Prostate gland (tissue), 2 donors: ENCODE measurements around the gene PROM1. TPM values are rescaled to one million over a fixed set of nuclear protein-coding genes. Genes with fewer than 3 reads are reported as not detected.

Experiments used
- DNase-seq: peaks from one replicate; pipeline ENCODE4 v3.0.0-alpha.2; 2019; ENCODE audit warnings: low spot score
- H3K27ac ChIP-seq, 2 donors: fragments of 200-600 bp; sonication (generic); 2 replicates each; pipeline ENCODE4 v1.5.1; 2017 to 2019
- H3K27me3 ChIP-seq: fragments of 200-600 bp; sonication (generic); replicated peaks from 2 replicates; pipeline ENCODE4 v1.5.1; 2019; ENCODE audit not compliant: insufficient read depth
- H3K36me3 ChIP-seq, 2 donors: fragments of 200-600 bp; sonication (generic); 1 replicate in 1 of 2; 2 replicates in 1 of 2; pipeline versions ENCODE4 v1.5.1 to v1.8.1; 2017 to 2019
- H3K4me1 ChIP-seq: fragments of 200-600 bp; sonication (generic); replicated peaks from 2 replicates; pipeline ENCODE4 v1.5.1; 2019
- H3K4me3 ChIP-seq, 2 donors: fragments of 200-600 bp; sonication (generic); 2 replicates each; pipeline ENCODE4 v1.5.1; 2017 to 2019
- H3K9me3 ChIP-seq: fragments of 200-600 bp; sonication (generic); 2 replicates; pipeline ENCODE4 v1.5.1; 2017
- POLR2A ChIP-seq: fragments of 450-650 bp; IDR thresholded peaks from one replicate; pipeline ENCODE4 v1.6.1; 2016; ENCODE audit warnings: antibody characterized with exemption, mild to moderate bottlenecking
- POLR2AphosphoS5 ChIP-seq: sonication (generic); formaldehyde crosslinking; IDR thresholded peaks from one replicate; pipeline ENCODE4 v1.6.1; 2017; ENCODE audit warnings: antibody characterized with exemption
- WGBS: methylation state at CpG from one replicate; pipeline ENCODE4 v1.1.5; 2018; 5-methylcytosine and 5-hydroxymethylcytosine counted together
- intact Hi-C: fragments of 100-400 bp; cut with DNase I; formaldehyde crosslinking; loops from one replicate; pipeline ENCODE4 v1.14.2; 2022
- total RNA-seq, 2 donors: library from RNA; depleted of rRNA; stranded (reverse); fragments of >200 nt; gene quantifications; one replicate each; pipeline ENCODE4 v1.1.0, GENCODE V29; 2016
- TF ChIP-seq, protein P1 (sequence below), 4 experiments: fragments of 200-600 bp in 2 of 4; fragments of 450-650 bp in 2 of 4; sonication (generic) in 2 of 4; IDR thresholded peaks; 1 replicate in 3 of 4; 2 replicates in 1 of 4; pipeline ENCODE4 v1.5.1; 2016 to 2019; ENCODE audit warnings: antibody characterized with exemption in 4 of 4, mild to moderate bottlenecking in 2 of 4, moderate library complexity in 2 of 4

The PROM1 gene
- total RNA-seq, 2 donors from 2014 or later = 5.7 to 9.7 TPM

- H3K27me3 ChIP-seq = no peaks in the 10 kb centered on the region
- H3K4me1 ChIP-seq = no peaks in the 10 kb centered on the region
- no peak overlapping the region for H3K27ac ChIP-seq
- TF ChIP-seq POLR2AphosphoS5 (no peak), POLR2A (no peak)
- DNase-seq = no peak
- H3K4me3 ChIP-seq = no peak overlapping the region
- intact Hi-C loops = no loop called here
- no peaks in the 10 kb centered on the region for H3K9me3 ChIP-seq
- WGBS = 89% methylated on average over 3 of the region's 3 CpGs
- no peaks in the 10 kb centered on the region for H3K36me3 ChIP-seq
These were observed 29.9 kb upstream of the PROM1 start for GRCh38 chr4:16113741-16114140.

- TF ChIP-seq POLR2AphosphoS5 = no peak
- TF ChIP-seq POLR2A = no peak
- TF ChIP-seq, protein P1, sequence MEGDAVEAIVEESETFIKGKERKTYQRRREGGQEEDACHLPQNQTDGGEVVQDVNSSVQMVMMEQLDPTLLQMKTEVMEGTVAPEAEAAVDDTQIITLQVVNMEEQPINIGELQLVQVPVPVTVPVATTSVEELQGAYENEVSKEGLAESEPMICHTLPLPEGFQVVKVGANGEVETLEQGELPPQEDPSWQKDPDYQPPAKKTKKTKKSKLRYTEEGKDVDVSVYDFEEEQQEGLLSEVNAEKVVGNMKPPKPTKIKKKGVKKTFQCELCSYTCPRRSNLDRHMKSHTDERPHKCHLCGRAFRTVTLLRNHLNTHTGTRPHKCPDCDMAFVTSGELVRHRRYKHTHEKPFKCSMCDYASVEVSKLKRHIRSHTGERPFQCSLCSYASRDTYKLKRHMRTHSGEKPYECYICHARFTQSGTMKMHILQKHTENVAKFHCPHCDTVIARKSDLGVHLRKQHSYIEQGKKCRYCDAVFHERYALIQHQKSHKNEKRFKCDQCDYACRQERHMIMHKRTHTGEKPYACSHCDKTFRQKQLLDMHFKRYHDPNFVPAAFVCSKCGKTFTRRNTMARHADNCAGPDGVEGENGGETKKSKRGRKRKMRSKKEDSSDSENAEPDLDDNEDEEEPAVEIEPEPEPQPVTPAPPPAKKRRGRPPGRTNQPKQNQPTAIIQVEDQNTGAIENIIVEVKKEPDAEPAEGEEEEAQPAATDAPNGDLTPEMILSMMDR (IDR thresholded peaks at IDR 0.05) = no peak
- WGBS = 86% methylated on average over 5 of the region's 5 CpGs
- H3K27me3 ChIP-seq = no peaks in the 10 kb centered on the region
- no peak for DNase-seq
- no peak overlapping the region for H3K27ac ChIP-seq
- intact Hi-C loops = no loop called here
- H3K36me3 ChIP-seq = no peaks in the 10 kb centered on the region
- no peaks in the 10 kb centered on the region for H3K9me3 ChIP-seq
- no peak overlapping the region for H3K4me3 ChIP-seq
- no peaks in the 10 kb centered on the region for H3K4me1 ChIP-seq
These were observed 27.7 kb upstream of the PROM1 start for GRCh38 chr4:16111533-16111932.

- Histone ChIP-seq H3K4me1 (no peaks in the 10 kb centered on the region), H3K4me3 (no peak overlapping the region), H3K27ac (no peak overlapping the region), H3K27me3 (no peaks in the 10 kb centered on the region), H3K9me3 (no peaks in the 10 kb centered on the region), H3K36me3 (no peaks in the 10 kb centered on the region)
- no peak for DNase-seq
- intact Hi-C loops = no loop called here
- TF ChIP-seq POLR2A (no peak), POLR2AphosphoS5 (no peak)
- TF ChIP-seq, protein P1 (IDR thresholded peaks at IDR 0.05) = no peak
- WGBS = 81% methylated on average over 3 of the region's 3 CpGs
These were observed 27.0 kb upstream of the PROM1 start for GRCh38 chr4:16110661-16111290.

DNA sequence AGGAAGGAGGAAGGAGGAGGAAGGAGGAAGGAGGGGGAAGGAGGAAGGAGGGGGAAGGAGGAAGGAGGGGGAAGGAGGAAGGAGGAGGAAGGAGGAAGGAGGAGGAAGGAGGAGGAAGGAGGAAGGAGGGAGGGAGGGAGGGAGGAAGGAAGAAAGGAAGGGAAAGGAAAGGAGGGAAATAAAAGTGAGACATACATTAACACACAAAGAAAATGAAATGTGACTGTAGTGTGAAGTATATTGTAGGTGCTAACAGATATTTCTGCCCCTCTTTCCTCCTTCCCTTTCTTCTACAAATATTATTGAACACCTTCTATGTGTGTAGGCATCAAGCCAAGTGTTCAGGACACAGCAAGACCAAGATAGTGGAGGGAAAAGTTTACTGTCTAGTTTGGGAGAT lies 26.4 kb upstream of the PROM1 start:
- Histone ChIP-seq H3K4me1 (no peaks in the 10 kb centered on the region), H3K27me3 (no peaks in the 10 kb centered on the region), H3K36me3 (no peaks in the 10 kb centered on the region), H3K4me3 (no peak overlapping the region), H3K27ac (no peak overlapping the region), H3K9me3 (no peaks in the 10 kb centered on the region)
- DNase-seq = no peak
- TF ChIP-seq POLR2AphosphoS5 (no peak), POLR2A (no peak)
- TF ChIP-seq, protein P1 (IDR thresholded peaks at IDR 0.05) = no peak
- intact Hi-C loops = no loop called here

- Histone ChIP-seq H3K27ac (no peak overlapping the region), H3K36me3 (no peaks in the 10 kb centered on the region), H3K4me3 (no peak overlapping the region), H3K4me1 (no peaks in the 10 kb centered on the region), H3K27me3 (no peaks in the 10 kb centered on the region), H3K9me3 (no peaks in the 10 kb centered on the region)
- TF ChIP-seq POLR2AphosphoS5 (no peak), POLR2A (no peak)
- TF ChIP-seq, protein P1 (IDR thresholded peaks at IDR 0.05) = no peak
- WGBS = 92% methylated on average over 6 of the region's 6 CpGs
- no peak for DNase-seq
- intact Hi-C loops = no loop called here
These were observed 25.4 kb upstream of the PROM1 start for GRCh38 chr4:16109256-16109655.
